BLaER1 (cell line): ENCODE measurements around the gene EPB41L4B.

Experiments used
- H3K27ac ChIP-seq: shearing (Covaris generic); formaldehyde crosslinking; 2 replicates; pipeline ENCODE4 v1.8.1; 2022
- H3K27me3 ChIP-seq: shearing (Covaris generic); formaldehyde crosslinking; 2 replicates; pipeline ENCODE4 v1.8.1; 2022
- H3K36me3 ChIP-seq: shearing (Covaris generic); formaldehyde crosslinking; 2 replicates; pipeline ENCODE4 v1.8.1; 2022
- H3K4me1 ChIP-seq: shearing (Covaris generic); formaldehyde crosslinking; 2 replicates; pipeline ENCODE4 v1.8.1; 2022
- H3K4me2 ChIP-seq: shearing (Covaris generic); formaldehyde crosslinking; 2 replicates; pipeline ENCODE4 v1.8.1; 2022
- H3K4me3 ChIP-seq: shearing (Covaris generic); formaldehyde crosslinking; 2 replicates; pipeline ENCODE4 v1.8.1; 2022
- H3K9ac ChIP-seq: shearing (Covaris generic); formaldehyde crosslinking; 2 replicates; pipeline ENCODE4 v1.8.1; 2022
- H3K9me3 ChIP-seq: shearing (Covaris generic); formaldehyde crosslinking; 2 replicates; pipeline ENCODE4 v1.8.1; 2022
- H4K20me1 ChIP-seq: shearing (Covaris generic); formaldehyde crosslinking; 2 replicates; pipeline ENCODE4 v1.8.1; 2022
- Cebpa-rat ChIP-seq: shearing (Covaris generic); IDR thresholded peaks from 2 replicates; pipeline ENCODE4 v1.8.1; 2022

The EPB41L4B gene

GRCh38 chr9:109303900-109304299 lies 17.0 kb downstream of the EPB41L4B start:
- Histone ChIP-seq H3K9ac (no peak overlapping the region), H3K27me3 (no peaks in the 10 kb centered on the region), H3K36me3 (no peaks in the 10 kb centered on the region), H3K4me1 (no peaks in the 10 kb centered on the region), H3K4me3 (no peak overlapping the region), H3K9me3 (no peaks in the 10 kb centered on the region), H3K4me2 (no peak overlapping the region), H4K20me1 (no peaks in the 10 kb centered on the region), H3K27ac (no peak overlapping the region)
- TF ChIP-seq Cebpa-rat = no peak

- TF ChIP-seq Cebpa-rat = no peak
- Histone ChIP-seq H3K9ac (no peak overlapping the region), H4K20me1 (no peaks in the 10 kb centered on the region), H3K27me3 (no peaks in the 10 kb centered on the region), H3K27ac (no peak overlapping the region), H3K4me2 (no peak overlapping the region), H3K4me1 (peaks cover 9% of the 10 kb centered on the region), H3K36me3 (no peaks in the 10 kb centered on the region), H3K9me3 (no peaks in the 10 kb centered on the region), H3K4me3 (no peak overlapping the region)
Measured at GRCh38 chr9:109302606-109303005, 18.3 kb downstream of the EPB41L4B start.

GRCh38 chr9:109301012-109301411 lies 19.8 kb downstream of the EPB41L4B start:
- no peaks in the 10 kb centered on the region for H3K27me3 ChIP-seq
- H3K4me2 ChIP-seq = no peak overlapping the region
- no peaks in the 10 kb centered on the region for H3K36me3 ChIP-seq
- H4K20me1 ChIP-seq = no peaks in the 10 kb centered on the region
- peaks cover 10% of the 10 kb centered on the region for H3K4me1 ChIP-seq
- no peak for TF ChIP-seq Cebpa-rat
- no peaks in the 10 kb centered on the region for H3K9me3 ChIP-seq
- no peak overlapping the region for H3K9ac ChIP-seq
- no peak overlapping the region for H3K27ac ChIP-seq
- H3K4me3 ChIP-seq = no peak overlapping the region

- peaks cover 10% of the 10 kb centered on the region for H3K4me1 ChIP-seq
Measured at GRCh38 chr9:109299891-109300290, 21.0 kb downstream of the EPB41L4B start.

GRCh38 chr9:109297899-109298298 lies 23.0 kb downstream of the EPB41L4B start:
- Histone ChIP-seq H3K9me3 (no peaks in the 10 kb centered on the region), H3K4me2 (no peak overlapping the region), H3K27me3 (no peaks in the 10 kb centered on the region), H3K4me3 (no peak overlapping the region), H3K9ac (no peak overlapping the region), H3K36me3 (no peaks in the 10 kb centered on the region), H3K27ac (no peak overlapping the region), H4K20me1 (no peaks in the 10 kb centered on the region), H3K4me1 (peaks cover 10% of the 10 kb centered on the region)
- no peak for TF ChIP-seq Cebpa-rat

More at GRCh38 chr9:109299891-109300290, 21.0 kb downstream of the EPB41L4B start:
- H3K9ac ChIP-seq = no peak overlapping the region
- TF ChIP-seq Cebpa-rat = no peak
- no peak overlapping the region for H3K27ac ChIP-seq
- H4K20me1 ChIP-seq = no peaks in the 10 kb centered on the region
- no peaks in the 10 kb centered on the region for H3K36me3 ChIP-seq
- no peak overlapping the region for H3K4me2 ChIP-seq
- H3K9me3 ChIP-seq = no peaks in the 10 kb centered on the region
- H3K27me3 ChIP-seq = no peaks in the 10 kb centered on the region
- no peak overlapping the region for H3K4me3 ChIP-seq

GRCh38 chr9:109295221-109296130 lies 25.4 kb downstream of the EPB41L4B start:
- Histone ChIP-seq H3K27ac (no peak overlapping the region), H3K4me2 (no peak overlapping the region), H4K20me1 (no peaks in the 10 kb centered on the region), H3K27me3 (no peaks in the 10 kb centered on the region), H3K4me3 (no peak overlapping the region), H3K36me3 (no peaks in the 10 kb centered on the region), H3K9me3 (no peaks in the 10 kb centered on the region), H3K9ac (no peak overlapping the region), H3K4me1 (peaks cover 10% of the 10 kb centered on the region)
- TF ChIP-seq Cebpa-rat = no peak

GRCh38 chr9:109290385-109290784 lies 30.5 kb downstream of the EPB41L4B start:
- Histone ChIP-seq H3K27ac (no peak overlapping the region), H3K4me3 (no peak overlapping the region), H3K4me1 (no peaks in the 10 kb centered on the region), H3K9me3 (no peaks in the 10 kb centered on the region), H3K36me3 (no peaks in the 10 kb centered on the region), H3K9ac (no peak overlapping the region), H4K20me1 (no peaks in the 10 kb centered on the region), H3K4me2 (no peak overlapping the region), H3K27me3 (no peaks in the 10 kb centered on the region)
- TF ChIP-seq Cebpa-rat = no peak

- Histone ChIP-seq H3K9me3 (no peaks in the 10 kb centered on the region), H4K20me1 (no peaks in the 10 kb centered on the region), H3K36me3 (no peaks in the 10 kb centered on the region), H3K4me2 (no peak overlapping the region), H3K4me3 (no peak overlapping the region), H3K27ac (no peak overlapping the region), H3K9ac (no peak overlapping the region), H3K4me1 (no peaks in the 10 kb centered on the region), H3K27me3 (no peaks in the 10 kb centered on the region)
- no peak for TF ChIP-seq Cebpa-rat
Measured at GRCh38 chr9:109289931-109290330, 30.9 kb downstream of the EPB41L4B start.

- Histone ChIP-seq H3K9me3 (no peaks in the 10 kb centered on the region), H3K4me3 (no peak overlapping the region), H3K4me2 (no peak overlapping the region), H3K4me1 (no peaks in the 10 kb centered on the region), H3K27ac (no peak overlapping the region), H3K27me3 (no peaks in the 10 kb centered on the region), H4K20me1 (no peaks in the 10 kb centered on the region), H3K9ac (no peak overlapping the region), H3K36me3 (no peaks in the 10 kb centered on the region)
- TF ChIP-seq Cebpa-rat = no peak
Measured at GRCh38 chr9:109289186-109289585, 31.7 kb downstream of the EPB41L4B start.

- H3K36me3 ChIP-seq = no peaks in the 10 kb centered on the region
- no peak for TF ChIP-seq Cebpa-rat
- H3K4me1 ChIP-seq = no peaks in the 10 kb centered on the region
- no peak overlapping the region for H3K27ac ChIP-seq
- peaks cover 13% of the 10 kb centered on the region for H3K9me3 ChIP-seq
- no peak overlapping the region for H3K4me2 ChIP-seq
- no peaks in the 10 kb centered on the region for H3K27me3 ChIP-seq
- no peak overlapping the region for H3K9ac ChIP-seq
- H3K4me3 ChIP-seq = no peak overlapping the region
- no peaks in the 10 kb centered on the region for H4K20me1 ChIP-seq
Measured at GRCh38 chr9:109286981-109287380, 33.9 kb downstream of the EPB41L4B start.
